ENCODE data around the gene GRK4.
A peak's percentile ranks its signal among the peaks of the same experiment; 100 is the strongest.

GRK4 gene

DNA sequence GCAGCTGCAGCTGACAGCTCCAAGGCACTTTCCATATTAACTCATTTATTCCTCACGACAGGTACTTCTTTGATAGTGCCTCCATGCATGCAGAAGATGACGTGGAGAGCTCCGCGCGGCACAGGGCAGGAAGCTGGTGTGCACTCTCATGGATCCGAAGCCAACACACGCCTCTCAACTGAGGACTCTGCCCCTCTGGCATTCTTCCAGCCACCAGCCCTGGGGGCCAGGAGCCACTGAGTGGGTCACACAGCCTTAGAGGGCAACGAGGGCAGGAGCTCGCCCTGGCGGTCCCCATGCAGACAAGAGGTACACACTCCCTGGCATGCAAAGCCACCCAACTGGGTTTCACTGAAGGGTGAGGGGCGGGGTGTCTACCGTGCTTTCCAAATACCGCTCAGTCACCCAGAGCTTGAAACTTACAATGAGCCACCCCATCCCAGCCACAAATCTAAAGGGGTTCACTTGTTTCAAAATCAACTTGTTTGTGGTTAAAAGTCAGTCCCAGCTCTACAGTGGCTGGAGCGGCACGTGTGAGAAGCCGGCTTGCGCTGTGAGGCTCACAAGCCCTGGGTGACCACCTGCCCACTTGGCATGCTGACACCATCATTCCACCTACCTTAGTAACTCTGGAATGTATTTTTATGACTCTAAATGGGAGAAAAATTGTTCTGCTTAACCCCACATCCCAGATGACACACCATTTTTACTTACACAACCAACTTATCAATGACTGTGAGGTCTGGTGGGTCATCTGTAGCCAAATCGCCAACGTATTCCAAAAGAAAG lies 16.4 kb upstream of the GRK4 start:
- no peaks in the 10 kb centered on the region for H3K27me3 ChIP-seq (ENCODE audit: insufficient read depth, low read length, poor library complexity)
- H4K20me1 ChIP-seq (ENCODE audit: insufficient read depth, low read length): peaks cover 57% of the 10 kb centered on the region
- no peak overlapping the region for H2AFZ ChIP-seq (ENCODE audit: low read depth, low read length)
- H3K9ac ChIP-seq (ENCODE audit: low read depth, low read length): no peak overlapping the region
- DNase-seq (no peak), ATAC-seq (ENCODE audit: insufficient read depth, low read depth) (no peak)
- TF ChIP-seq, protein P1, sequence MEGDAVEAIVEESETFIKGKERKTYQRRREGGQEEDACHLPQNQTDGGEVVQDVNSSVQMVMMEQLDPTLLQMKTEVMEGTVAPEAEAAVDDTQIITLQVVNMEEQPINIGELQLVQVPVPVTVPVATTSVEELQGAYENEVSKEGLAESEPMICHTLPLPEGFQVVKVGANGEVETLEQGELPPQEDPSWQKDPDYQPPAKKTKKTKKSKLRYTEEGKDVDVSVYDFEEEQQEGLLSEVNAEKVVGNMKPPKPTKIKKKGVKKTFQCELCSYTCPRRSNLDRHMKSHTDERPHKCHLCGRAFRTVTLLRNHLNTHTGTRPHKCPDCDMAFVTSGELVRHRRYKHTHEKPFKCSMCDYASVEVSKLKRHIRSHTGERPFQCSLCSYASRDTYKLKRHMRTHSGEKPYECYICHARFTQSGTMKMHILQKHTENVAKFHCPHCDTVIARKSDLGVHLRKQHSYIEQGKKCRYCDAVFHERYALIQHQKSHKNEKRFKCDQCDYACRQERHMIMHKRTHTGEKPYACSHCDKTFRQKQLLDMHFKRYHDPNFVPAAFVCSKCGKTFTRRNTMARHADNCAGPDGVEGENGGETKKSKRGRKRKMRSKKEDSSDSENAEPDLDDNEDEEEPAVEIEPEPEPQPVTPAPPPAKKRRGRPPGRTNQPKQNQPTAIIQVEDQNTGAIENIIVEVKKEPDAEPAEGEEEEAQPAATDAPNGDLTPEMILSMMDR (IDR thresholded peaks at IDR 0.05; ENCODE audit: borderline replicate concordance, extremely low read depth, low read length, poor library complexity, severe bottlenecking): no peak
- no peak for TF ChIP-seq EZH2 (IDR thresholded peaks at IDR 0.05; ENCODE audit: borderline replicate concordance, low read depth, low read length, severe bottlenecking)
- peaks cover 13% of the 10 kb centered on the region; the same call in 1 of the 2 replicates for H3K79me2 ChIP-seq (ENCODE audit: insufficient read depth, low read length)
- no peaks in the 10 kb centered on the region for H3K9me3 ChIP-seq (ENCODE audit: insufficient read depth, low read length, severe bottlenecking)
- no peak overlapping the region for H3K27ac ChIP-seq (ENCODE audit: low read length)
- no peaks in the 10 kb centered on the region for H3K4me1 ChIP-seq (ENCODE audit: insufficient read depth, low read length)
- H3K36me3 ChIP-seq (ENCODE audit: insufficient read depth, low read length): peaks cover 97% of the 10 kb centered on the region
- no peak overlapping the region for H3K4me2 ChIP-seq (ENCODE audit: insufficient read depth, low read length)
- no peak overlapping the region for H3K4me3 ChIP-seq (ENCODE audit: low read depth in 1 of 2, low read length in 2 of 2)

DNA sequence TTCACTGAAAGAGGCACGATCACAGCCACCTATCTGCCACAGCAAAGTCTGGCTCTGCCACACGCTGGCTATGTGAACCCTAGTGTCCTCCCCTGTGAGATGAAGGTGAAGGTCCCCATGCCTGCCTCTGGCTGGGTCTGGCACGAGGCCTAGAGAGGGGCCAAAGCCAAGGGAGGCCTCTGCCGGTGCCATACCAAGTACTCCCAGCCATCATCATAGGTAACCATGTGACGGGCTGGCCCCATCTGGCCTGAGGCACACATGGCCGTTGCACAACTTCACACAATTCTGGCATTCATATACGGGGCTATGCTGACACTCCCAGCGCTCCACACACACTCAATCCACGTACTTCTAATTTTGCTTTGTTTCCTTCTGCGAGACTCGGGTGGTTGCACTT lies 15.4 kb upstream of the GRK4 start:
- Histone ChIP-seq H3K9ac (ENCODE audit: low read depth, low read length) (no peak overlapping the region), H3K36me3 (ENCODE audit: insufficient read depth, low read length) (peaks cover 97% of the 10 kb centered on the region), H3K79me2 (ENCODE audit: insufficient read depth, low read length) (peaks cover 13% of the 10 kb centered on the region; the same call in 1 of the 2 replicates), H3K27me3 (ENCODE audit: insufficient read depth, low read length, poor library complexity) (no peaks in the 10 kb centered on the region), H4K20me1 (ENCODE audit: insufficient read depth, low read length) (peaks cover 52% of the 10 kb centered on the region), H3K4me2 (ENCODE audit: insufficient read depth, low read length) (no peak overlapping the region), H3K27ac (ENCODE audit: low read length) (no peak overlapping the region), H2AFZ (ENCODE audit: low read depth, low read length) (no peak overlapping the region), H3K9me3 (ENCODE audit: insufficient read depth, low read length, severe bottlenecking) (no peaks in the 10 kb centered on the region), H3K4me3 (ENCODE audit: low read depth in 1 of 2, low read length in 2 of 2) (no peak overlapping the region), H3K4me1 (ENCODE audit: insufficient read depth, low read length) (no peaks in the 10 kb centered on the region)
- ATAC-seq (ENCODE audit: insufficient read depth, low read depth) (no peak), DNase-seq (no peak)
- TF ChIP-seq, protein P1 (IDR thresholded peaks at IDR 0.05; ENCODE audit: borderline replicate concordance, extremely low read depth, low read length, poor library complexity, severe bottlenecking): no peak

DNA sequence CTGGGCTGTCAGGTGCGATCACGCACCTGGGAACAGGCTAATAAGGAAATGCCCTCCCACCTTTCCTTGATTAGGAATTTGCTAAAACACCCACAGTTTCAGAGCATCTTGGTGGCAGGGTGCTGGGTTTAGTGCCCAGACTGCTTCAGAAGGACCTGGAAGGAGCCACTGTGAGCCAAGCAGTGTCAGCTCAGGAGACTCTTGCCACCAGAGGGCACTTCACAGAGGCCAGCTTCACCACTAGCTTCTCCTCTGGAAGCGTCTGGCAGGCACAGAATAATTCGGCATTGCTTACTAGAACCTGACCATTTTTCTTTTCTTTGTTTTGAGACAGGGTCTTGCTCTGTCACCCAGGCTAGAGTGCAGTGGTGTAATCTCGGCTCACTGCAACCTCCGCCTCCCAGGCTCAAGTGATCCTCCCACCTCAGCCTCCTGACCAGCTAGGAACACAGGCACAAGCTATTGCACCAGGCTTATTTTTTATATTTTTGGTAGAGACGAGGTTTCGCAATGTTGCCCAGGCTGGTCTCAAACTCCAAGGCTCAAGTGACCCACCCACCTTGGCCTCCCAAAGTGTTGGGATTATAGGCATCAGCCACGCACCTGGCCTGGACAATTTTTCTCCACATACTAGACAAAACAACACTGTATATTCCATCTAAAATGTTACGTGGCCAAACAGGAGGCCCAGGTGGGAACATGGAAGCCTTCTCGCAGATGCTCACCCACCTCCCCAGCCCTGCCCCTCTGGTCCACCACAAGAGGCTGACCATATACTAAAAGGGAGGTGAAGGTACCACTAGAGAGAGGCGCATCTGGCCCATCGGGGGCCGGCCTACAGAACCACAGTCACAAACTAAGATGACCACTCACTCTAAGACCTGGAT lies 14.2 kb upstream of the GRK4 start:
- no peaks in the 10 kb centered on the region for H3K9me3 ChIP-seq (ENCODE audit: insufficient read depth, low read length, severe bottlenecking)
- no peak overlapping the region for H3K4me2 ChIP-seq (ENCODE audit: insufficient read depth, low read length)
- TF ChIP-seq EZH2 (IDR thresholded peaks at IDR 0.05; ENCODE audit: borderline replicate concordance, low read depth, low read length, severe bottlenecking): no peak
- TF ChIP-seq, protein P1 (IDR thresholded peaks at IDR 0.05; ENCODE audit: borderline replicate concordance, extremely low read depth, low read length, poor library complexity, severe bottlenecking): peak; percentile 57
- H3K79me2 ChIP-seq (ENCODE audit: insufficient read depth, low read length): peaks cover 13% of the 10 kb centered on the region; the same call in 1 of the 2 replicates
- no peak overlapping the region for H3K27ac ChIP-seq (ENCODE audit: low read length)
- no peak overlapping the region for H3K9ac ChIP-seq (ENCODE audit: low read depth, low read length)
- no peaks in the 10 kb centered on the region for H3K4me1 ChIP-seq (ENCODE audit: insufficient read depth, low read length)
- no peak overlapping the region for H2AFZ ChIP-seq (ENCODE audit: low read depth, low read length)
- H3K36me3 ChIP-seq (ENCODE audit: insufficient read depth, low read length): peaks cover 96% of the 10 kb centered on the region
- peaks cover 54% of the 10 kb centered on the region for H4K20me1 ChIP-seq (ENCODE audit: insufficient read depth, low read length)
- DNase-seq (no peak), ATAC-seq (ENCODE audit: insufficient read depth, low read depth) (peak; percentile 62; the same call in 2 of the 3 replicates)
- no peaks in the 10 kb centered on the region for H3K27me3 ChIP-seq (ENCODE audit: insufficient read depth, low read length, poor library complexity)
- no peak overlapping the region for H3K4me3 ChIP-seq (ENCODE audit: low read depth in 1 of 2, low read length in 2 of 2)

All from DND-41 (cell line).